ENCODE data around the gene LYST. TPM values are rescaled to one million over a fixed set of nuclear protein-coding genes. Genes with fewer than 3 reads are reported as not detected.

LYST gene
- total RNA-seq, 1 experiment from 2014 or later = 1.7 TPM

GRCh38 chr1:235843461-235843961 lies 23.2 kb downstream of the LYST start:
- POLR2A ChIA-PET (ENCODE audit: low non-redundant PET) = no interaction called here
- BruUV-seq (replicated peaks) = no TSS peak
- no peak overlapping the region for H3K27ac ChIP-seq (ENCODE audit: low read depth, low read length, poor library complexity, severe bottlenecking)
- no peaks in the 10 kb centered on the region for H3K36me3 ChIP-seq (ENCODE audit: insufficient read depth, low read length, poor library complexity, severe bottlenecking)
- no peaks in the 10 kb centered on the region for H3K27me3 ChIP-seq (replicated peaks; ENCODE audit: insufficient read depth, low read depth, low read length, poor library complexity)
- CTCF ChIA-PET = no interaction called here
- intact Hi-C loops (cut with micrococcal nuclease; ENCODE audit: unreplicated experiment) = no loop called here
- TF ChIP-seq EZH2 (IDR thresholded peaks at IDR 0.05; ENCODE audit: borderline replicate concordance, low read depth, low read length, poor library complexity, severe bottlenecking) = no peak
- TF ChIP-seq, protein P1, sequence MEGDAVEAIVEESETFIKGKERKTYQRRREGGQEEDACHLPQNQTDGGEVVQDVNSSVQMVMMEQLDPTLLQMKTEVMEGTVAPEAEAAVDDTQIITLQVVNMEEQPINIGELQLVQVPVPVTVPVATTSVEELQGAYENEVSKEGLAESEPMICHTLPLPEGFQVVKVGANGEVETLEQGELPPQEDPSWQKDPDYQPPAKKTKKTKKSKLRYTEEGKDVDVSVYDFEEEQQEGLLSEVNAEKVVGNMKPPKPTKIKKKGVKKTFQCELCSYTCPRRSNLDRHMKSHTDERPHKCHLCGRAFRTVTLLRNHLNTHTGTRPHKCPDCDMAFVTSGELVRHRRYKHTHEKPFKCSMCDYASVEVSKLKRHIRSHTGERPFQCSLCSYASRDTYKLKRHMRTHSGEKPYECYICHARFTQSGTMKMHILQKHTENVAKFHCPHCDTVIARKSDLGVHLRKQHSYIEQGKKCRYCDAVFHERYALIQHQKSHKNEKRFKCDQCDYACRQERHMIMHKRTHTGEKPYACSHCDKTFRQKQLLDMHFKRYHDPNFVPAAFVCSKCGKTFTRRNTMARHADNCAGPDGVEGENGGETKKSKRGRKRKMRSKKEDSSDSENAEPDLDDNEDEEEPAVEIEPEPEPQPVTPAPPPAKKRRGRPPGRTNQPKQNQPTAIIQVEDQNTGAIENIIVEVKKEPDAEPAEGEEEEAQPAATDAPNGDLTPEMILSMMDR (conservative IDR thresholded peaks at IDR 0.05; ENCODE audit: low read depth, low read length) = peak; percentile 50
- peak; percentile 17 for DNase-seq (ENCODE audit: low spot score)
- H3K9me3 ChIP-seq (ENCODE audit: low read depth, low read length, poor library complexity, severe bottlenecking) = no peaks in the 10 kb centered on the region
- no peaks in the 10 kb centered on the region for H3K4me1 ChIP-seq (ENCODE audit: insufficient read depth, low read length, poor library complexity, severe bottlenecking)
- no peak overlapping the region for H3K4me3 ChIP-seq (ENCODE audit: low read depth, low read length, poor library complexity, severe bottlenecking)

GRCh38 chr1:235841938-235842545 lies 24.7 kb downstream of the LYST start:
- H3K4me3 ChIP-seq (ENCODE audit: low read depth, low read length, poor library complexity, severe bottlenecking) = no peak overlapping the region
- TF ChIP-seq EZH2 (IDR thresholded peaks at IDR 0.05; ENCODE audit: borderline replicate concordance, low read depth, low read length, poor library complexity, severe bottlenecking) = no peak
- TF ChIP-seq, protein P1 (conservative IDR thresholded peaks at IDR 0.05; ENCODE audit: low read depth, low read length) = no peak
- H3K27ac ChIP-seq (ENCODE audit: low read depth, low read length, poor library complexity, severe bottlenecking) = no peak overlapping the region
- no peaks in the 10 kb centered on the region for H3K27me3 ChIP-seq (replicated peaks; ENCODE audit: insufficient read depth, low read depth, low read length, poor library complexity)
- H3K9me3 ChIP-seq (ENCODE audit: low read depth, low read length, poor library complexity, severe bottlenecking) = no peaks in the 10 kb centered on the region
- no peak for DNase-seq (ENCODE audit: low spot score)
- intact Hi-C loops (cut with micrococcal nuclease; ENCODE audit: unreplicated experiment) = no loop called here
- H3K36me3 ChIP-seq (ENCODE audit: insufficient read depth, low read length, poor library complexity, severe bottlenecking) = no peaks in the 10 kb centered on the region
- no peaks in the 10 kb centered on the region for H3K4me1 ChIP-seq (ENCODE audit: insufficient read depth, low read length, poor library complexity, severe bottlenecking)
- CTCF ChIA-PET = no interaction called here
- BruUV-seq (replicated peaks) = no TSS peak
- POLR2A ChIA-PET (ENCODE audit: low non-redundant PET) = no interaction called here

DNA sequence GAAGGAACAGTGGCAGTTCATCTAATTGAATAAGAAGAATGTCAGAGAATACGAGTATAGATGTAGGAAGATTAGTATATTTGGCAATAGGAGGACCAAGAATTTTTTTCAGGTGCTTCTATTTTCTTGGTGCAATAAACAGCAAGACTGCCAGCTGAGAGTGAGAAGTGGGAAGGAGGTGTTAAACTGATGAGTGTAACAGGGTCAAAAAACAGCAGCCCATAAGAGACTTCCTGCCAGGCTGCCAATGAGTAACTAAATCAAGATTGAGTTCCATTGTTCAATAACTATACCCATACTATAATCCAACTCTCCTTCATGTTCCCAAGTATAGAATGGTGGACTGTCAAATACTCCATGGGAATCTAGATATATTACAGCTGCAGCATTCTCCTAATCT lies 28.7 kb downstream of the LYST start:
- POLR2A ChIA-PET (ENCODE audit: low non-redundant PET) = interaction anchor here (0.6 kb wide), 1 partner anchor 34 kb away, joined by 12 read pairs; no protein-coding TSS in a partner anchor
- BruUV-seq (replicated peaks) = no TSS peak
- intact Hi-C loops (cut with micrococcal nuclease; ENCODE audit: unreplicated experiment) = no loop called here
- no peaks in the 10 kb centered on the region for H3K4me1 ChIP-seq (ENCODE audit: insufficient read depth, low read length, poor library complexity, severe bottlenecking)
- H3K36me3 ChIP-seq (ENCODE audit: insufficient read depth, low read length, poor library complexity, severe bottlenecking) = no peaks in the 10 kb centered on the region
- CTCF ChIA-PET = no interaction called here
- H3K27ac ChIP-seq (ENCODE audit: low read depth, low read length, poor library complexity, severe bottlenecking) = no peak overlapping the region
- no peak for DNase-seq (ENCODE audit: low spot score)
- no peak overlapping the region for H3K4me3 ChIP-seq (ENCODE audit: low read depth, low read length, poor library complexity, severe bottlenecking)
- no peaks in the 10 kb centered on the region for H3K9me3 ChIP-seq (ENCODE audit: low read depth, low read length, poor library complexity, severe bottlenecking)
- TF ChIP-seq, protein P1 (conservative IDR thresholded peaks at IDR 0.05; ENCODE audit: low read depth, low read length) = no peak
- no peak for TF ChIP-seq EZH2 (IDR thresholded peaks at IDR 0.05; ENCODE audit: borderline replicate concordance, low read depth, low read length, poor library complexity, severe bottlenecking)
- H3K27me3 ChIP-seq (replicated peaks; ENCODE audit: insufficient read depth, low read depth, low read length, poor library complexity) = no peaks in the 10 kb centered on the region
